Fibroblast of lung (primary cell): ENCODE measurements around the gene ELP4. TPM values are rescaled to one million over a fixed set of nuclear protein-coding genes. Genes with fewer than 3 reads are reported as not detected.

Experiments used
- DNase-seq, 2 donors: peaks; one replicate each; pipeline versions ENCODE4 v3.0.0 to v3.0.0-alpha.2; 2010; ENCODE audit warnings: low read depth in 2 of 2
- H2AFZ ChIP-seq: 2 replicates; pipeline ENCODE4 v1.5.1; 2012; ENCODE audit warnings: low read length, control low read depth, inconsistent platforms
- H3K27ac ChIP-seq: 2 replicates; pipeline ENCODE4 v1.5.1; 2011; ENCODE audit warnings: low read length, control low read depth; ENCODE audit not compliant: insufficient read depth
- H3K27me3 ChIP-seq: 2 replicates; pipeline ENCODE4 v1.5.1; 2011; ENCODE audit warnings: mild to moderate bottlenecking, low read length; ENCODE audit not compliant: control insufficient read depth, insufficient read depth
- H3K36me3 ChIP-seq: 2 replicates; pipeline ENCODE4 v1.5.1; 2011; ENCODE audit warnings: low read length; ENCODE audit not compliant: control insufficient read depth, insufficient read depth
- H3K4me1 ChIP-seq: 2 replicates; pipeline ENCODE4 v1.5.1; 2011; ENCODE audit warnings: low read length; ENCODE audit not compliant: control insufficient read depth, insufficient read depth; ENCODE audit errors: extremely low read depth
- H3K4me2 ChIP-seq: 2 replicates; pipeline ENCODE4 v1.5.1; 2011; ENCODE audit warnings: low read length, control low read depth; ENCODE audit not compliant: insufficient read depth; ENCODE audit errors: extremely low read depth
- H3K4me3 ChIP-seq, 4 experiments: fragments of 200-600 bp in 1 of 4; sonication (generic) in 1 of 4; replicated peaks in 1 of 4; 2 replicates each; pipeline ENCODE4 v1.5.1; 2011 to 2016; ENCODE audit warnings: low read length in 4 of 4, low read depth in 3 of 4, mild to moderate bottlenecking in 3 of 4, control low read depth in 2 of 4, inconsistent platforms in 1 of 4, mixed read lengths in 1 of 4; ENCODE audit not compliant: insufficient read depth in 1 of 4; ENCODE audit errors: control extremely low read depth in 1 of 4
- H3K79me2 ChIP-seq: 2 replicates; pipeline ENCODE4 v1.5.1; 2012; ENCODE audit warnings: mild to moderate bottlenecking, low read length, inconsistent platforms; ENCODE audit not compliant: control insufficient read depth, insufficient read depth
- H3K9ac ChIP-seq: 2 replicates; pipeline ENCODE4 v1.5.1; 2011; ENCODE audit warnings: mild to moderate bottlenecking, low read length, control low read depth; ENCODE audit not compliant: insufficient read depth
- H3K9me3 ChIP-seq: 2 replicates; pipeline ENCODE4 v1.5.1; 2012; ENCODE audit warnings: low read depth, low read length; ENCODE audit not compliant: control insufficient read depth, insufficient read depth
- H4K20me1 ChIP-seq: 2 replicates; pipeline ENCODE4 v1.5.1; 2011; ENCODE audit warnings: low read length; ENCODE audit not compliant: control insufficient read depth, insufficient read depth; ENCODE audit errors: extremely low read depth
- EZH2 ChIP-seq: IDR thresholded peaks from 2 replicates; pipeline ENCODE4 v1.5.1; 2012; ENCODE audit warnings: low read length, control low read depth, mild to moderate bottlenecking; ENCODE audit errors: missing control alignments
- polyA plus RNA-seq, 2 donors: library from polyadenylated mRNA; depleted of rRNA in 1 of 2; stranded (reverse) in 1 of 2; unstranded in 1 of 2; fragments of >200 nt; gene quantifications; 2 replicates each; pipeline ENCODE4 v1.2.1, GENCODE V29; 2011 to 2012; ENCODE audit warnings: missing spikeins in 1 of 2
- total RNA-seq: library from RNA; depleted of rRNA; stranded (reverse); fragments of >200 nt; gene quantifications from 2 replicates; pipeline ENCODE4 v1.2.1, GENCODE V29; 2014
- TF ChIP-seq, protein P1 (sequence below), 2 donors: IDR thresholded peaks in 1 of 2; conservative IDR thresholded peaks in 1 of 2; 1 replicate in 1 of 2; 2 replicates in 1 of 2; pipeline ENCODE4 v1.5.1; 2011 to 2012; ENCODE audit warnings: low read length in 2 of 2, control low read depth in 1 of 2, inconsistent platforms in 1 of 2, low read depth in 1 of 2, mild to moderate bottlenecking in 1 of 2

The ELP4 gene
- total and polyA plus RNA-seq, 2 donors (not counting 1 experiment from before 2014, with no cell fraction given), result 11.7 to 13.1 TPM

DNA sequence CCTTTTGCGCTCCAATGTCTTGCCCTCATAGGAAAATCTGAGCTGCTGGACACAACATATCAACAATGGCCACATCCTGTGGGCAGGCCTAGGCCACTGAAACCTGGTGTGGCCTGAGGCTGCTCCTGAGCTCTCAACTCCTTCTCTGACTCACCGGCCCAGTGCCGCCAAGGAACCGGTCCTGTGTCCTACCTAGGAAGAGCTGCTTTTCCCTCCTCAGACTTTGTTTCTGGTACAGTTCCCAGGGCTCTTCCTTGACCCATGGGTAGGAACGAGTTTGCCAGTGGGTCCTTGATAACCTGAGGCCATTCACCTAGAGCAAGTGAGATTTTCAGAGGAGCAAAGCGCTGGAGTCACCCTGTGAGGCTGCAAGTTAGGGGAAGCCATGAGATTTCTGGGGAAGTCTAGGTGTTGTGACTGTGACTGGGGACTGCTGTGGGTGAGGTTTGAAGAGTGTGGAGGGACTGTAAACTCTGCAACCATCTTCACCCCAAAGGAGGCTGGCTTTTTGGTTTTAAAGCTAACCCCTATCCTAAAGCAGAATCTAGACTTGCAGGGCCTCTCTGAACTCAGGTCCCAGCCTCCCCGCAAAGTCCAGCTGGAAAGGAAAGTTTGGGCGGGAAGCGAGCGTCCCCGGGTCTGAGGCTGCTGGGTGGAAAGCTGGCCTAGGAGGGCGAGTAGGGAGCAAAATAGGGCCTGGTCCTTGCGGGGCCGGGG is 313.5 kb downstream of the ELP4 start:
- no peak overlapping the region for H3K4me2 ChIP-seq
- H2AFZ ChIP-seq, result no peak overlapping the region
- H3K36me3 ChIP-seq, result no peaks in the 10 kb centered on the region
- TF ChIP-seq, protein P1, sequence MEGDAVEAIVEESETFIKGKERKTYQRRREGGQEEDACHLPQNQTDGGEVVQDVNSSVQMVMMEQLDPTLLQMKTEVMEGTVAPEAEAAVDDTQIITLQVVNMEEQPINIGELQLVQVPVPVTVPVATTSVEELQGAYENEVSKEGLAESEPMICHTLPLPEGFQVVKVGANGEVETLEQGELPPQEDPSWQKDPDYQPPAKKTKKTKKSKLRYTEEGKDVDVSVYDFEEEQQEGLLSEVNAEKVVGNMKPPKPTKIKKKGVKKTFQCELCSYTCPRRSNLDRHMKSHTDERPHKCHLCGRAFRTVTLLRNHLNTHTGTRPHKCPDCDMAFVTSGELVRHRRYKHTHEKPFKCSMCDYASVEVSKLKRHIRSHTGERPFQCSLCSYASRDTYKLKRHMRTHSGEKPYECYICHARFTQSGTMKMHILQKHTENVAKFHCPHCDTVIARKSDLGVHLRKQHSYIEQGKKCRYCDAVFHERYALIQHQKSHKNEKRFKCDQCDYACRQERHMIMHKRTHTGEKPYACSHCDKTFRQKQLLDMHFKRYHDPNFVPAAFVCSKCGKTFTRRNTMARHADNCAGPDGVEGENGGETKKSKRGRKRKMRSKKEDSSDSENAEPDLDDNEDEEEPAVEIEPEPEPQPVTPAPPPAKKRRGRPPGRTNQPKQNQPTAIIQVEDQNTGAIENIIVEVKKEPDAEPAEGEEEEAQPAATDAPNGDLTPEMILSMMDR (conservative IDR thresholded peaks at IDR 0.05 in 1 of 2, IDR thresholded peaks at IDR 0.05 in 1 of 2; ENCODE audit: low read depth in 1 of 2, low read length in 2 of 2), result no peak
- TF ChIP-seq EZH2, result no peak
- no peaks in the 10 kb centered on the region for H4K20me1 ChIP-seq
- H3K27me3 ChIP-seq, result peaks cover 92% of the 10 kb centered on the region
- no peak overlapping the region for H3K9ac ChIP-seq
- H3K79me2 ChIP-seq, result no peaks in the 10 kb centered on the region
- no peak overlapping the region for H3K4me3 ChIP-seq
- no peak overlapping the region for H3K27ac ChIP-seq
- no peak for DNase-seq
- H3K9me3 ChIP-seq, result no peaks in the 10 kb centered on the region
- no peaks in the 10 kb centered on the region for H3K4me1 ChIP-seq

DNA sequence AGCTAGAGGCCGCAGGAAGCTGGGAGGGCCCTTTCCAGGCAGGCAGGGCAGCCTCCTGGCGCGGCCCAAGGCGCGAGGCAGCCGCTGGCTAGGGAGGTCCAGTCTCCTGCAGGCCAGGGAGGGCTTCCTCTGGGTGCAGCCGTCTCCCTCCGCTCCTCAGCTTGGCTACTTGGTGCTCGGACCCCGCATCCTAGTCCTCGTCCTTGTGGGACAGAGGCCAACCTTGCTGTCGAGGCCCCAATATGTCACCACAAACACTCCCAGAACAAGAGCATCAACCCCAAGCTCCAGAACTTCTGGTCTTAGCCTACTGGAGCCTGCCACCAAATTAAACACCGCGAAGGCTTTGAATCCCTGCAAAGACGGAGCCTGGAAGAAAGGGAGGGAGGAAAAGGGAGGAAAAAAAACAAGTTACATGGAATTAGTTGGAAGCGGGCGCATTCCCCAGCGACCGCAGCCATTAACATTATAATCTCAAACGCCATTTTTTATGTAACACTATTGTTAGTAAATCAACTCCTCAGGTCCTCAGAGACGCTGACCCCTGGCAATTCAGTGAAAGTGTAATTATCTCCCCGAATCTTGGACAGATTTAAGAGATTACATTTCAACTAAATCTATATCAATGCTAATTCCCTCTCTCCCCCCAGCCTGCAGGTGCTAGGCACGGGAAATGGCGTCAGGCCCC is 314.2 kb downstream of the ELP4 start:
- Histone ChIP-seq H3K4me1 (no peaks in the 10 kb centered on the region), H3K27me3 (peaks cover 87% of the 10 kb centered on the region), H3K4me3 (no peak overlapping the region), H3K9ac (no peak overlapping the region), H3K36me3 (no peaks in the 10 kb centered on the region), H2AFZ (no peak overlapping the region), H3K27ac (no peak overlapping the region), H3K79me2 (no peaks in the 10 kb centered on the region), H3K4me2 (no peak overlapping the region), H3K9me3 (no peaks in the 10 kb centered on the region), H4K20me1 (no peaks in the 10 kb centered on the region)
- DNase-seq, result no peak
- TF ChIP-seq, protein P1 (conservative IDR thresholded peaks at IDR 0.05 in 1 of 2, IDR thresholded peaks at IDR 0.05 in 1 of 2; ENCODE audit: low read depth in 1 of 2, low read length in 2 of 2), result no peak
- TF ChIP-seq EZH2, result peak; percentile 92

DNA sequence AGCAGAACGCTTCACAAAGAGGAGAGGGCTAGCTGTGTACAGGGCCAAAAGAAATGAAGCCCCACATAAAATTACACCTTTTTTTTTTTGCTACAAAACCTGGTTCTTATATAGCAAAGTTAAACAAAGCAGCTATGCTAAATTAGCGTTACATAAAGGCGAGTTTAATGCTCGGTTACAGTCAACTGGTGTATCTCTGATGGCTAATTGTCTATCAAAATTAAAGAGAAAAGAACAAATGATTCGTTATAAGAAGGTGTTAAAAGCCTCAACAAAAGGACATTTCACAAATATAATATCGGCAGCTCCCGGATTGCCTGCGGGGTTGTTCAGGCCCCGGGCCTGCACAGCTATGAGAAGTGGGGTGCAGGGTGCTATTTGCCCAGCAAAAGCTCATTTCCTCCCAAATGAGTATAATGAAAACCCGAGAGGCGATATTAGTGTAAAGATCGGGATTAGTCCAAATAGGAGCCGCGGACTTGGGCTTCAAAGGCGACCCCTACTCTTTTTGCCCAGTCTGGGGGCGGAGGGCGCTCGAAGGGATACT is 314.8 kb downstream of the ELP4 start:
- Histone ChIP-seq H3K36me3 (no peaks in the 10 kb centered on the region), H3K27ac (no peak overlapping the region), H2AFZ (no peak overlapping the region), H3K4me3 (no peak overlapping the region), H3K79me2 (no peaks in the 10 kb centered on the region), H3K27me3 (peaks cover 84% of the 10 kb centered on the region), H4K20me1 (no peaks in the 10 kb centered on the region), H3K4me1 (no peaks in the 10 kb centered on the region), H3K9ac (no peak overlapping the region), H3K9me3 (no peaks in the 10 kb centered on the region), H3K4me2 (no peak overlapping the region)
- no peak for DNase-seq
- TF ChIP-seq EZH2, result no peak
- TF ChIP-seq, protein P1 (conservative IDR thresholded peaks at IDR 0.05 in 1 of 2, IDR thresholded peaks at IDR 0.05 in 1 of 2; ENCODE audit: low read depth in 1 of 2, low read length in 2 of 2), result no peak
